GM12873 (cell line): ENCODE results near the gene CDH22.
A peak's percentile ranks its signal among the peaks of the same experiment; 100 is the strongest.

ENCODE experiments used
- CTCF ChIP-seq: IDR thresholded peaks from 2 replicates; pipeline ENCODE4 v1.5.1; 2012; ENCODE audit warnings: low read depth, mild to moderate bottlenecking, moderate library complexity, low read length, control low read depth; ENCODE audit not compliant: insufficient read depth; ENCODE audit errors: missing control alignments

The CDH22 gene

DNA sequence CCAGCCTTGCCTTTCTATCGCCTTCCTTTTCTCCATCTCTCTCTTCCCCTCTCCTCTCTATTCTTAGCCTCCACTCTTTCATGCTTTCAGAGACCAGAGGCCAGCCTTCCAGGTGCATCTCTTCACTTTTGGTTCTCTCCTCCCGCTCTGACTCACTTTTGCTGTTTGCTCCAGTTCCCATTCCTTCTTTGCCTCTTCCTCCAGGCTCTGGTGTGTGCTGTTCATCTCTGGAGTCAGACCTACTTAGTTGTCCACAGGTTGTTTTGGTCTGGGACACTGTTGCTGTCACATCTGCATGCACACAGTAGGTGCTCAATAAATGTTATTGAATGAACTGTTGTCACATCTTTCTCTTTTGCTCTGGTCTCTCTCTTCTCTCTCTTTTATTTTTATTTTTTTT is 1.6 kb upstream of the CDH22 start:
- no peak for TF ChIP-seq CTCF

- TF ChIP-seq CTCF, result no peak
Measured at GRCh38 chr20:46307999-46308257, 370 bp downstream of the CDH22 start.

DNA sequence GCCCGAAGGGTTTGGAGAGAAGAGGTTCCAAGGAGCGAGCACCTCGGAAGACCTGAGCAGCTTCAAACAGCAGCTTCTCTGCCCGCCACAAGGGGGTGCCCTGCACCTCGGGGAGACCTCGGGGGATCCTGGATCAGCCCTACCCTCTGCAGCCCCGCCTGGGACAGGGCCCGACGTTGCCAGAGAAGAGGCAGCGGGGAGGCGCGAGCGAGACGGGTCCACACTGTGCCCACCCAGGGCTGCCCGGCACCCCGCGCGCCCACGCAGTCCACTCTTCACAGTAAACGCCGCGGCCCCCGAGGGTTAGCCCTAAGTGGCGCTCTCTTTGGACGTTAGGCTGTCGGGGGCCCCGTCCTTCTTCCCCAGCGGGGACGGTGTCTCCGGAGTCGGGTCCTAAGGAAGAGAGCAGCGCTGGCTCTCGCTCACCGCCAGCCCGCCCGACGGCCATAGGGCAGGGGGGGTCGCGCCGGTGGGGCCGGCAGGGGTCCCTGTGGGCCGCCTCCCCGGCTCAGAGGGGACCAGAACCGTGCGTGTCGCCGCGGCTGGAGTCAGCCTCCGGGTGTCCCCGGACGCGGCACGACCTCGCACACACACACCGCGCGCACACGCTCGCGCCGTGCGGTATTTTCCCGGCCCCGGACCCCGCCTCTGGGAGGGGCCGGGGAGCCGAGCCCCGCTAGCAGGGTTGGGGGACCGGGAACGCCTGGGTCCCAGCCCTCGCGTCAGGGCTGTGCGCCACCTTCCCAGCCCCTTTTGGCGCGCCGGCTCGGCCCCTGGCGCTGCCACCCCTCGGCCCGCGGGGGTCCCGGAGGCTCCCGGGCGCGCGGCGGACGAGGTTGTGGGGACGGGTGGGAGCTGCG is 929 bp downstream of the CDH22 start:
- peak; percentile 95 for TF ChIP-seq CTCF

DNA sequence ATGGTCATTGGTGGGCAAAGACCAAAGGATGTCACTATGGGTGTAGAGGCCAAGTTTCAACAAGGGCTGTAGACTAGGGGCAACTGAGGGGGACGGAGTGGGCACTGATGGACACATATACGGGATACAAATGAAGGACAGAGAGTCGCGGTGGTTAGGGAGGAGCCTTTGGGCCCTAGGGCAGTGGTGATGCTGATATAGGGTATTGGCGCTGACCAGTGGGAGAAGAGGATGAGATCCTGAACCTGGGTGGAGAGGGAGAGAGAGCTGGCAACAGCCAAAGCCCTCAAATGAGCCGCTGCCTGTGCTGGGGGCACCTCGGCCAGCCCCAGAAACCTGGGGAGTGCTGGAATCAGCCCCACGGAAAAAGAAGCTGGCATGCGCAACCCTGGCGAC is 1.6 kb downstream of the CDH22 start:
- TF ChIP-seq CTCF, result no peak

GRCh38 chr20:46305973-46306360 is 2.3 kb downstream of the CDH22 start:
- TF ChIP-seq CTCF, result no peak

- TF ChIP-seq CTCF, result no peak
Measured at GRCh38 chr20:46305331-46305972, 2.8 kb downstream of the CDH22 start.

- TF ChIP-seq CTCF, result no peak
Measured at GRCh38 chr20:46304852-46305251, 3.4 kb downstream of the CDH22 start.
